Measurements from ENCODE around the gene GSTT2. TPM values are rescaled to one million over a fixed set of nuclear protein-coding genes. Genes with fewer than 3 reads are reported as not detected.
"Not testable (repeated sequence)": the region's sequence is repeated elsewhere in the genome, so short reads cannot be mapped to it uniquely, and the experiment has no call there.

The GSTT2 gene
- total and polyA plus RNA-seq, 12 donors, result 0.24 to 6.1 (median 1.00) TPM

DNA sequence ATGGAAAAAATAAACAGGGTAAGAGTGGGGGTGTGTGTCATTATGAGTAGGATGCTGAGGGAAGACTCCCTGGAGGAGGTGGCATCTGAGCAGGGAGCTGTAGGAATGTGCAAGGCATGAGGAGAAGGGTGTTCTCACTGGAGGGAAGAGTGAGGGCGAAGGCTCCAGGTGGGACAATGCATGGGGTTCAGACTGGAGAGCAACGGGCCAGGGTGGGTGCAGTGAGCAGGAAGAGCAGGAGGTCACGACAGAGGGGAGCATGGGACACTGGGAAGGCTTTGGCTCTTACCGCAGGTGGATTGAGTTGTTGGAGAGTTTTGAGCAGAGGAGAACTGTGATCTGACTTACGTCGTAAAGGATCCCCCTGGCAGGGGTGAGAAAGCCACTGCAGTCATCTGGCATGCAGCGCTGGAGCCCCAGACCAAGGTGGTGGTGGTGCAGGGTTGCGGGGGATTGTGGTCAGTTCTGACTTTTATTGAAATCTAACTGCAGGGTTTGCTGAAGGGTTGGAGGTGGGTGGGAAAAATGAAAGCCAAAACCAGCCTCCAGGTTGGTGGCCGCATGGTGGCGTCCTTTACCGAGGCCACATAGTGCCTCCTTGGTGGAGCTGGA is 27.0 kb upstream of the GSTT2 start:
- H3K27me3 ChIP-seq; H3K36me3 ChIP-seq (replicated peaks in 1 of 2); H3K27ac ChIP-seq; H3K4me3 ChIP-seq; H3K4me1 ChIP-seq (replicated peaks in 1 of 2); H3K9me3 ChIP-seq (replicated peaks in 1 of 3): not testable (repeated sequence)
- WGBS, 4 donors, result 66 to 78% (median 73%) methylated on average over 10 to 11 of the region's 11 CpGs
- peak in 1 of 7 donors; percentile 22 for DNase-seq
- intact Hi-C loops (cut with DNase I), result loop anchor here (10.0 kb wide), 2 partner anchors 88 to 222 kb away; no protein-coding TSS in a partner anchor

DNA sequence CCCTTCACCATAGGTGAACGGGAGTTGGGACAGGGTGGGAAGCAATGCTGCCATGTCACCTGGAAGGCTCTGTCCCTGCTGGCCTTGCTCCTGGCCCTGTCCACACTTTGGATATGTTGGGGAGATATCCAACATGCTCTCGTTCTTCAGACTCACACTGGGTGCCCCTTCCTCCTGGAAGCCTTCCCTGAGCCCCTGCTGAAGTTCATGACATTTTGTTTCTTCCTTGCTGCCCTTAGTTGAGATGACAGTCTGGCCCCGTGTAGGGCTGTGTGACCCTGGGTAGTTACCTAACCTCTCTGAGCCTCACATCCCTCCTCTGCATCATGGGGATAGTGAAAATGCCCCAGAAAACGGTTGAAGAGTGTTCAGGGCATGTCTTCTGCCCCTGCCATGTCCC is 26.4 kb upstream of the GSTT2 start:
- intact Hi-C loops (cut with DNase I), result loop anchor here (10.0 kb wide), 2 partner anchors 89 to 221 kb away; no protein-coding TSS in a partner anchor
- WGBS, 4 donors, result 74 to 89% (median 79%) methylated on average over 3 to 4 of the region's 4 CpGs
- not testable (repeated sequence) for H3K27me3 ChIP-seq; H3K36me3 ChIP-seq (replicated peaks in 1 of 2); H3K4me3 ChIP-seq; H3K9me3 ChIP-seq (replicated peaks in 1 of 3); H3K4me1 ChIP-seq (replicated peaks in 1 of 2); H3K27ac ChIP-seq
- peak in 1 of 7 donors; percentile 15 for DNase-seq

DNA sequence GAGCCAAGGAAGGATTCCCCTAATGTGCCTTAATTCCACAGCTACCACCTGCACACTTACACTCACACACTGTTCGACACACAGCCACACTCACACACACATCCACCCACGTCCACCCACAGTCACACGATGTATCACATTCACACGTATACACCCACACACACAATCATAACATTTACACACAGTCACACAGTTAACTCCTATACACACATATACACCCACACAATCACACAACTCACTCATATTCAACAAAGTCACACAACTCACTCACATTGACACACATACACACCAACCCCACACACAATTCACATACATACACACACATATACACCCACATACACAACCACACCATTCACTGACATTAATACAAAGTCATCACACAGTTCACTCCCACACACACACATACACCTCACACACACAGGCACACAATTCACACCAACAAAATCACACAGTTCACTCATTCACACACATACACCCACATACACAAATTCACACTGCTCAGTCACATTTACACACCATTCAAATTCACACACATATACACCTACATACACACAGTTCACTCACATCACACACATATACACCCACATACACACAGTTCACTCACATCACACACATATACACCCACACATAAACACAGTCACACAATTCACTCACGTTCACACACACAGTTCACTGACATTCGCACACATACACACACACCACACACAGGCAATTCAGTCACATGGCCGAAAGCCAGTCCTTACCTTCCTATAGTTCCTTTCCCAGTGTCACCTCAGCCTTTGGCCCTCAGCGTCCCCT is 25.5 kb upstream of the GSTT2 start:
- not testable (repeated sequence) for H3K36me3 ChIP-seq (replicated peaks in 1 of 2); H3K9me3 ChIP-seq (replicated peaks in 1 of 3); H3K27me3 ChIP-seq; H3K4me3 ChIP-seq; DNase-seq; H3K27ac ChIP-seq; H3K4me1 ChIP-seq (replicated peaks in 1 of 2)
- WGBS, 4 donors, result 69 to 83% (median 75%) methylated on average over 8 of the region's 8 CpGs
- intact Hi-C loops (cut with DNase I), result loop anchor here (10.0 kb wide), 2 partner anchors 90 to 220 kb away; no protein-coding TSS in a partner anchor

DNA sequence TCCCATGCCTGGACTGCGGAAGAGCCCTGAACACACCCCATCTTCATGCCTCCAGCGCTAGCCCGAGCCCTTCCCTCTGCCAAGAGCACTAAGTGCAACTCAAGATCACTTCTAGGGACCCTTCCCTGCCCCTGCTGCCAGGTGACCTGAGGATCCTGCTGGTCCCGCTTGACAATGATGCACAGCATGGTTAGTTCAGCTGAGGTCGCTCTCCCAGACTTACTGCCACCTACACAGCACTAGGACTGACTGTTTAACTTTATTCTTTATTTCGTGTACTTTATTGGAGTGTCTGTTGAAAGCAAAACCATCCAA is 25.0 kb upstream of the GSTT2 start:
- not testable (repeated sequence) for H3K4me3 ChIP-seq; H3K36me3 ChIP-seq (replicated peaks in 1 of 2); H3K4me1 ChIP-seq (replicated peaks in 1 of 2); H3K9me3 ChIP-seq (replicated peaks in 1 of 3); H3K27ac ChIP-seq; H3K27me3 ChIP-seq
- peak in 1 of 7 donors; percentile 14 for DNase-seq
- intact Hi-C loops (cut with DNase I), result loop anchor here (10.0 kb wide), 2 partner anchors 90 to 220 kb away; no protein-coding TSS in a partner anchor
- WGBS, 4 donors, result 73 to 94% (median 83%) methylated on average over 3 to 6 of the region's 6 CpGs

DNA sequence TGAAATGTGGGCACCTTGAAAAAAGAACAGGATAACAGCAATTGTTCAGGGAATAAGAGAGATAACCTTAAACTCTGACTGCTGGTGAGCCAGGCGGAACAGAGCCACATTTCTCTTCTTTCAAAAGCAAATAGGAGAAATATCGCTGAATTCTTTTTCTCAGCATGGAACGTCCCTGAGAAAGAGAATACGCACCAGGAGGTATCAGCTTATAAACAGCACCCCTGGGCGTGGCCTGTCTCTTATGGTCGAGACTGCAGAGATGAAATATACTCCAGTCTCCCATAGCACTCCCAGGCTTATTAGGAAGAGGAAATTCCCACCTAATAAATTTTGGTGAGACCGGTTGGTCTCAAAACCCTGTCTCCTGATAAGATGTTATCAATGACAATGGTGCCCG is 24.0 kb upstream of the GSTT2 start:
- DNase-seq; H3K27me3 ChIP-seq; H3K36me3 ChIP-seq (replicated peaks in 1 of 2); H3K4me3 ChIP-seq; H3K4me1 ChIP-seq (replicated peaks in 1 of 2); H3K9me3 ChIP-seq (replicated peaks in 1 of 3); H3K27ac ChIP-seq: not testable (repeated sequence)
- intact Hi-C loops (cut with DNase I), result loop anchor here (10.0 kb wide), 2 partner anchors 91 to 219 kb away; no protein-coding TSS in a partner anchor
- WGBS, 4 donors, result 52 to 70% (median 66%) methylated on average over 3 to 7 of the region's 8 CpGs

DNA sequence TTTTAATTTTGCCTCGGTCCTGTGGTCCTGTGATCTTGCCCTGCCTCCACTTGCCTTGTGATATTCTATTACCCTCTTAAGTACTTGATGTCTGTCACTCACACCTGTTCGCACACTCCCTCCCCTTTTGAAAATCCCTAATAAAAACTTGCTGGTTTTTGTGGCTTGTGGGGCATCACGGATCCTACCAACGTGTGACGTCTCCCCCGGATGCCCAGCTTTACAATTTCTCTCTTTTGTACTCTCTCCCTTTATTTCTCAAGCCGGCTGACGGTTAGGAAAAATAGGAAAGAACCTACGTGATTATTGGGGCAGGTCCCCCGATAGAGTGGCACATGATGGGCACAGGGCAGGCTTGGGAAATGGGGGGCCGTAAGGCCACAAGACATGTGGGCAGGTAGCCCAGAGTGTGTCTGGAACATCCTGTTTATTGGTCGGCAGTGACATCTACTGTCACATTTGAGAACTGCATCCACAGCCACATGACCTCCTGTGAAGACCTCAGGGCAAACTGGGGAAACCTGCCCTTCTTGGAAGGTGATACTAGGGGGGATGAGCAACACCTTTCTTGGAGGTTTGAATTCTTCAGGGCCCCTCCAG is 23.5 kb upstream of the GSTT2 start:
- TF ChIP-seq, protein P1, sequence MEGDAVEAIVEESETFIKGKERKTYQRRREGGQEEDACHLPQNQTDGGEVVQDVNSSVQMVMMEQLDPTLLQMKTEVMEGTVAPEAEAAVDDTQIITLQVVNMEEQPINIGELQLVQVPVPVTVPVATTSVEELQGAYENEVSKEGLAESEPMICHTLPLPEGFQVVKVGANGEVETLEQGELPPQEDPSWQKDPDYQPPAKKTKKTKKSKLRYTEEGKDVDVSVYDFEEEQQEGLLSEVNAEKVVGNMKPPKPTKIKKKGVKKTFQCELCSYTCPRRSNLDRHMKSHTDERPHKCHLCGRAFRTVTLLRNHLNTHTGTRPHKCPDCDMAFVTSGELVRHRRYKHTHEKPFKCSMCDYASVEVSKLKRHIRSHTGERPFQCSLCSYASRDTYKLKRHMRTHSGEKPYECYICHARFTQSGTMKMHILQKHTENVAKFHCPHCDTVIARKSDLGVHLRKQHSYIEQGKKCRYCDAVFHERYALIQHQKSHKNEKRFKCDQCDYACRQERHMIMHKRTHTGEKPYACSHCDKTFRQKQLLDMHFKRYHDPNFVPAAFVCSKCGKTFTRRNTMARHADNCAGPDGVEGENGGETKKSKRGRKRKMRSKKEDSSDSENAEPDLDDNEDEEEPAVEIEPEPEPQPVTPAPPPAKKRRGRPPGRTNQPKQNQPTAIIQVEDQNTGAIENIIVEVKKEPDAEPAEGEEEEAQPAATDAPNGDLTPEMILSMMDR (IDR thresholded peaks at IDR 0.05), result peak; percentile 67 to 96 (median 88)
- WGBS, 4 donors, result 17 to 23% (median 21%) methylated on average over 12 of the region's 12 CpGs
- peak; percentile 57 to 92 (median 84) for DNase-seq

DNA sequence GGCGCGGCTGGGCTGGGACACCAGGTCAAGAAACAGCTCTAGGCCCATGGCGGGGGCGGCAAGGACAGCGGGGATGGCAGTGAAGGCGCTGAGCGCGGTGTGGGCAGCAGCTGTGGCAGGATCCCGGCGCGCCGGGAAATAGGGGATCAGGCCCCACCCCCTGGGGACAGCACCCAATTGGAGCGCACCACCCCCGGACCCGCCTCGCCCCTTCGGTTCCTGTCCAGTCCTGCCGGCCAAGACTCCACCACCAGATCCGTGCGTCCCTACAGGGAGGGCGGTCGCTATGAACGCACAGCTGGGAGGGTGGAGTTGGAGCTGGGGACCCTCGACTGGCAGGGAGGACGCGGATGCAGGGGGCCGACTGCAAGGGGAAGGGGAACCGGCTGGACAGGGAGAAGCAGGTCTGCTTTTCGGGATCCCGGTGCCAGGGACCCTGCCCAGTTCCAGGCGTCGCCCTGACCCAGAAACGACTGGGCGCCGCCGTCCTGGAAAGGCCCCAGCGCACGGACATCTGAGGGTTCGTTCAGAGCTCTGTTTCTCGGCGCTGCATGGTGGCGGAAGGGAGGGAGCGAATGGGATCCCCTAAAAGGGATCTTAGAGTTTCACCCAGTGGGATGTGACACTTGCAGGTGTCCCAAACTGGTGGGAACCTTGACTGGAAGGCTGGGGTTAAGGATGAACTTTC is 18.7 kb upstream of the GSTT2 start, which contains the start of gene GSTT2B:
Gene GSTT2B (minus strand): TSS at position 112 of the 688 bp plus-strand sequence. CDS start 64 bp downstream, at position 48.
- intact Hi-C loops (cut with DNase I); H3K27me3 ChIP-seq; H3K4me3 ChIP-seq; H3K36me3 ChIP-seq (replicated peaks in 1 of 2); H3K9me3 ChIP-seq (replicated peaks in 1 of 3); H3K4me1 ChIP-seq (replicated peaks in 1 of 2); H3K27ac ChIP-seq; DNase-seq: not testable (repeated sequence)
- no CpG with 5 or more reads among the region's 43 CpGs for WGBS, 4 donors

More for the DNA sequence above, 23.5 kb upstream of the GSTT2 start:
- H3K4me1 ChIP-seq (replicated peaks in 1 of 2); H3K27ac ChIP-seq; H3K9me3 ChIP-seq (replicated peaks in 1 of 3); H3K27me3 ChIP-seq; H3K36me3 ChIP-seq (replicated peaks in 1 of 2); H3K4me3 ChIP-seq: not testable (repeated sequence)
- intact Hi-C loops (cut with DNase I), result loop anchor here (10.0 kb wide), 2 partner anchors 92 to 218 kb away; no protein-coding TSS in a partner anchor

DNA sequence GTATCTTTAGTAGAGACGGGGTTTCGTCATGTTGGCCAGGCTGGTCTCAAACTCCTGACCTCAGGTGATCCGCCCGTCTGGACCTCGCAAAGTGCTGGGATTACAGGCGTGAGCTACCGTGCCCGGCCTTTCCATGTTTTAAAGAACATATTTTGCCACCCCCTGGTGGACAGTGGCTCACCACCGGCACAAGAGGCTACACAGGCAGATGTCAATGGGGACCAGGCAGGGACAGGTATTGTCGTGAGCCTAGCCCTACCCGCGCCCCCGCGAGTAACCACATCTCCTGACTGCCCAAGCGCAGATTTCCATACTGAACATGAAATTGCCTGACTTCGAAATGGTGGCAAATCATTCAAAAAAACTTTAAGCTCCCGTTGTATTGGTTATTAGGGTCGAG is 13.8 kb upstream of the GSTT2 start:
- intact Hi-C loops (cut with DNase I); H3K4me3 ChIP-seq; H3K9me3 ChIP-seq (replicated peaks in 1 of 3); H3K27ac ChIP-seq; H3K36me3 ChIP-seq (replicated peaks in 1 of 2); H3K27me3 ChIP-seq; DNase-seq; H3K4me1 ChIP-seq (replicated peaks in 1 of 2): not testable (repeated sequence)
- no CpG with 5 or more reads among the region's 18 CpGs for WGBS, 4 donors

DNA sequence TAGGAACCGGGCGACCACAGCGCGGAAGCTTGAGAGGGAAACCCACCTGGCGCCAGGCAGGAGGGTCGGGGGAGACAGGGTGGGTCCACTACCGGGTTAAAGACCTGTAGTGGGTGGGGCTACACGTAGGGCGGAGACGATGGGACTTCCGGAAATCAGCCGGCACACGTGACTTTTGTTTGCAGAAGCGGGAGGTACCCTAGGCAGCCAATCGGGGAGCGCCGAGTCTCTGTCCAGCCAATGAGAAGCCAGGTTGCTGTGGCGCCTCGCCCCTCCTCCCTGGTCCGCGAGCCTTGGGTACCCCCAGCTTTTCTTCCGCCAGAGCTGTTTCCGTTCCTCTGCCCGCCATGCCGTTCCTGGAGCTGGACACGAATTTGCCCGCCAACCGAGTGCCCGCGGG is 13.4 kb upstream of the GSTT2 start, which contains the start of gene DDTL:
Gene DDTL (plus strand): TSS at position 321 of the 400 bp plus-strand sequence. CDS start 27 bp downstream, at position 348.
- H3K27ac ChIP-seq; DNase-seq; H3K4me1 ChIP-seq (replicated peaks in 1 of 2); intact Hi-C loops (cut with DNase I); H3K27me3 ChIP-seq; H3K9me3 ChIP-seq (replicated peaks in 1 of 3); H3K4me3 ChIP-seq: not testable (repeated sequence)
- peaks cover 0 to 12% of the 10 kb centered on the region in 2 donors for H3K36me3 ChIP-seq (replicated peaks in 1 of 2)
- WGBS, 4 donors, result no CpG with 5 or more reads among the region's 30 CpGs

All from adrenal gland (tissue), 12 donors.